Measurements from ENCODE around the gene KCNMA1. TPM values are rescaled to one million over a fixed set of nuclear protein-coding genes. Genes with fewer than 3 reads are reported as not detected.

KCNMA1 gene
- total RNA-seq, 8 experiments from 2014 or later = 4.3 to 81.4 (median 17.3) TPM

- Histone ChIP-seq H3K4me3 (no peak overlapping the region), H3K4me1 (replicated peaks in 1 of 2) (peaks cover 0 to 7% of the 10 kb centered on the region in 2 donors), H3K27ac (no peak overlapping the region)
- WGBS, 10 experiments = 60 to 100% (median 80%) methylated on average over 1 to 4 of the region's 9 CpGs; no CpG with 5 or more reads in 3 of the 10 experiments
- in situ Hi-C loops (cut with MboI; ENCODE audit: low pct_unique_long_range_greater_than_20kb in 2 of 9, low sequenced_read_pairs in 9 of 9, unreplicated experiment in 9 of 9) = no loop called here
- ATAC-seq (replicated peaks in 6 of 8) = no peak
Measured at GRCh38 chr10:77608281-77608680, 29.3 kb downstream of the KCNMA1 start.

DNA sequence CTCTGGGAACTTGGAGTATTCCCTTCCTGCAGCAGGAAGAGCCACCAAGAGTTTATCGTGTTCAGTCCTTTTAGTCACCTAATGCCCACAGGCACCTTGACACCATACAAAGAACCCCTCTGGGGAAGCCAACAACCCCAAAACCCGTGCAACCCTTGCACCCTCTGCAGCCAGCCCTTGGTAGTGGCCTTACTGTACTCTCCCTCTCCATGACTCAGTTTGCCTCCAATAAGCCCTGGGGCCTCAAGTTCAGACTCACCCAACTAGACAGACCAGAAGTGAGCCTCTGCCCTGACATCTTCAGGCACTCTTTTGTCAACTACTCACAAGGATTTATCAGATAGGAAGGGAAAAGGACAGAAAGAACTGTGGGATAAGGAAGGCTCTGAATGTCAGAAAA is 30.9 kb downstream of the KCNMA1 start:
- Histone ChIP-seq H3K27ac (no peak overlapping the region), H3K4me3 (no peak overlapping the region), H3K4me1 (replicated peaks in 1 of 2) (peaks cover 6 to 18% of the 10 kb centered on the region in 2 donors)
- 57 to 67% (median 57%) methylated on average over 1 to 2 of the region's 2 CpGs; no CpG with 5 or more reads in 7 of the 10 experiments for WGBS, 10 experiments
- ATAC-seq (replicated peaks in 6 of 8) = peak in 1 of 8 experiments; percentile 19
- in situ Hi-C loops (cut with MboI; ENCODE audit: low pct_unique_long_range_greater_than_20kb in 2 of 9, low sequenced_read_pairs in 9 of 9, unreplicated experiment in 9 of 9) = no loop called here

DNA sequence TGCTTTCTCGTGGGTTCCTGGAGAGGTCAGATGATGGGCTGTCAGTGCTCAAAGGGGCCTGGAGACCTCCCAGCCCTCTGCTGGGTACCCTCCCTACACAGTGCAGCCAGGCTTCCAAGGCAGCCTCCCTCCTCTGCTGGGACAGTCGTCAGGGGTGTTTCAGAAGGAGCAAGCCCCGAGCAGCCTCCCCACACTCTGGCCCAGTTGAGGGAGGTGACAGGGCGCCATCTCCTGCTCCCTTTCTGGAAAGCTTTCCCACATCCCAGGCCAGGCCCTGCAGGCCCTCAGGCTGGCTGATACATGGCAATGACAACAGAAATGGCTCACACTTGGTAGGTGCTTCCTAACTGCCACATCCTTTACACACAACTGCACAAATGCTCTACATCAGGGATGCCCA is 32.1 kb downstream of the KCNMA1 start:
- WGBS, 10 experiments = 33 to 80% (median 56%) methylated on average over 1 to 3 of the region's 4 CpGs; no CpG with 5 or more reads in 6 of the 10 experiments
- in situ Hi-C loops (cut with MboI; ENCODE audit: low pct_unique_long_range_greater_than_20kb in 2 of 9, low sequenced_read_pairs in 9 of 9, unreplicated experiment in 9 of 9) = no loop called here
- peaks cover 9 to 18% of the 10 kb centered on the region in 2 donors for H3K4me1 ChIP-seq (replicated peaks in 1 of 2)
- ATAC-seq (replicated peaks in 6 of 8) = peak; percentile 26 to 84 (median 62)
- H3K27ac ChIP-seq = no peak overlapping the region
- no peak overlapping the region for H3K4me3 ChIP-seq

- 60 to 100% (median 90%) methylated on average over 1 to 5 of the region's 6 CpGs; no CpG with 5 or more reads in 5 of the 10 experiments for WGBS, 10 experiments
- Histone ChIP-seq H3K27ac (no peak overlapping the region), H3K4me3 (no peak overlapping the region), H3K4me1 (replicated peaks in 1 of 2) (peaks cover 9 to 13% of the 10 kb centered on the region in 2 donors)
- in situ Hi-C loops (cut with MboI; ENCODE audit: low pct_unique_long_range_greater_than_20kb in 2 of 9, low sequenced_read_pairs in 9 of 9, unreplicated experiment in 9 of 9) = no loop called here
- peak in 3 of 8 experiments; percentile 7 to 21 (median 9) for ATAC-seq (replicated peaks in 6 of 8)
Measured at GRCh38 chr10:77604941-77605351, 32.7 kb downstream of the KCNMA1 start.

- in situ Hi-C loops (cut with MboI; ENCODE audit: low pct_unique_long_range_greater_than_20kb in 2 of 9, low sequenced_read_pairs in 9 of 9, unreplicated experiment in 9 of 9) = no loop called here
- H3K4me3 ChIP-seq = no peak overlapping the region
- no peak for ATAC-seq (replicated peaks in 6 of 8)
- H3K27ac ChIP-seq = no peak overlapping the region
- peaks cover 14 to 15% of the 10 kb centered on the region in 2 donors for H3K4me1 ChIP-seq (replicated peaks in 1 of 2)
- WGBS, 10 experiments = 33 to 86% (median 59%) methylated on average over 1 of the region's 1 CpG; no CpG with 5 or more reads in 6 of the 10 experiments
Measured at GRCh38 chr10:77604063-77604462, 33.5 kb downstream of the KCNMA1 start.

- ATAC-seq (replicated peaks in 6 of 8) = peak; percentile 26 to 86 (median 64)
- in situ Hi-C loops (cut with MboI; ENCODE audit: low pct_unique_long_range_greater_than_20kb in 2 of 9, low sequenced_read_pairs in 9 of 9, unreplicated experiment in 9 of 9) = no loop called here
- H3K4me1 ChIP-seq (replicated peaks in 1 of 2) = peaks cover 14 to 15% of the 10 kb centered on the region in 2 donors
- H3K27ac ChIP-seq = no peak overlapping the region
- no peak overlapping the region for H3K4me3 ChIP-seq
- 0 to 100% methylated on average over 1 of the region's 2 CpGs; no CpG with 5 or more reads in 8 of the 10 experiments for WGBS, 10 experiments
Measured at GRCh38 chr10:77603534-77603927, 34.1 kb downstream of the KCNMA1 start.

DNA sequence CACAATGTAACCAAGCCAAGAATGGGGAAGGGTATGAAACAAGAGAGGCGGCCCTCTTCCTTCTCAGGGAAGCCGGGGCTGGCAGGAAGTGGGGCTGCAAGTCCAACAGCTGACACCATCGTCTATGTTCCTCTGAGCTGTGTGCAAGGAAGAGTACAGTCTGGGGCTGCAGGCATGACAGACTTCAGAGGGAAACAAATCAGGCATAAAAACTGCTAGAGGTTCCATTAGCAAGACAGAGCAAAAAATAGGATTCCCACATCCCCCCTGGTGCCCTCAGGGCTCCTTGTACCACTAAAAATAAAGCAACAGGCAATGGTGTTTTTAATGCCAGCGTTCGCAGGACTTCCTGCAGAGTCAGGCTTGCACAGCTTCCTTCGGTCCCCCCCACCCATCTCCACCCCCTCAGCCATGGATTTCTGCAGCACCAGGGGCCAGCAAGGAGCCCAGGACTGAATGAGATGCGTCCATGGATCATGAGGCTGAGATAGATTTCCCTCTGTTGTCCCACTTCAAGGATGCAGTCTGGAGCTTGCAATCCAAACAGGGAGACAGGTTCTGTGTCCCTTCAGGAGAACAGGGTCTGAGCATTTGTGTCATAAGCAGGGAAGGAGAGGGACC is 34.6 kb downstream of the KCNMA1 start:
- H3K4me1 ChIP-seq (replicated peaks in 1 of 2) = peaks cover 14 to 15% of the 10 kb centered on the region in 2 donors
- H3K4me3 ChIP-seq = no peak overlapping the region
- WGBS, 10 experiments = 0 to 47% (median 20%) methylated on average over 1 to 5 of the region's 7 CpGs; no CpG with 5 or more reads in 5 of the 10 experiments
- H3K27ac ChIP-seq = no peak overlapping the region
- ATAC-seq (replicated peaks in 6 of 8) = peak in 7 of 8 experiments; percentile 6 to 61 (median 25)
- in situ Hi-C loops (cut with MboI; ENCODE audit: low pct_unique_long_range_greater_than_20kb in 2 of 9, low sequenced_read_pairs in 9 of 9, unreplicated experiment in 9 of 9) = no loop called here

DNA sequence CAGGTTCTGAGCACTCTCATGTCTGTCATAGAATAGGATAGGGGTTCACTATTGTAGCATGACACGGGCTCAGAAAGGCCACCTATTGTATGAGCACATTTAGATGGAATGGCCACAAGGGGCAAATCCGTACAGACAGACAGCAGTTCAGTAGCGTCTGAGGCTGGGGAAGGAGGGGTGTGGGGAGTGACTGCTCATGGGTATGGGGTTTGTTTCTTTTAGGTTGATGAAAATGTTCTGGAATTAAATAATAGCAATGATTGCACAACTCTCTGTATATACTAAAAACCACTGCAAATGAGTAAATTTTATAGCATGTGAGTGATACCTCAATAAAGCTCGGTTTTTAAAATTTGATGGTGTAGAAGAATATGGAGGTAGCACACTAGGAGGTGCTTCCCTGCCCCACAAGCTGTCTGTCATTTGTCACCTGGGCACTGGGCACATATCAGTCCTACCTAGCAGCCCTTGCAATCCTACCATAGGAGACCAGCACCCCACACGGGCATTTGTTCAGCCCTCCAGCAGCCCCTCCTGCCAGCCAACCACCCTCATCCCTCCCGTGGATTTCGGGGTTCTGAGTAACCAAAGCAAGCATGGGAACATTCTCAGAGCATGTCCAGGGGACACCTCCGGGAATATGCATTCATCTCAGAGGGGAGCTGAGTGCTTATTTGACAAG is 35.2 kb downstream of the KCNMA1 start:
- 59 to 100% (median 82%) methylated on average over 1 to 5 of the region's 8 CpGs; no CpG with 5 or more reads in 5 of the 10 experiments for WGBS, 10 experiments

DNA sequence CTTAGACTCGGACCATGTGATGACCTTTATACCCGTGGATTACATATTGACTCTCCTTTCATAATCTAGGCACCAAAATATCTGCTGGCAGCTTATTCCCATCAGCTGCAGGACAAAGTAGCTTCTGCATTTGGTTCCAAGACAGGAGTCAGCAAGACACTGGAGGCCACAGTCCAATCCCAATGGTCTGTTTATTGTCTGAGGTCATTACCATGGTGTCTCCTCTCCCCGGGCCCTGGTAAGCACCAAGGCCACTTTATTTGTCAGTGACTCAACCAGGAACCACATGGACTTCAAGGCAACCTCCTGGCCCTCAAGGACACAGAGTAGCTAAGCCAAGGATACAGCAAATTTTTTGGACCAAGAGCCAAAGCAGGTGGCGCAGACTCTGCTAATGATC is 36.1 kb downstream of the KCNMA1 start:
- in situ Hi-C loops (cut with MboI; ENCODE audit: low pct_unique_long_range_greater_than_20kb in 2 of 9, low sequenced_read_pairs in 9 of 9, unreplicated experiment in 9 of 9) = no loop called here
- no peak for ATAC-seq (replicated peaks in 6 of 8)
- H3K4me1 ChIP-seq (replicated peaks in 1 of 2) = peaks cover 14 to 15% of the 10 kb centered on the region in 2 donors
- H3K27ac ChIP-seq = no peak overlapping the region
- H3K4me3 ChIP-seq = no peak overlapping the region
- 59 to 100% (median 86%) methylated on average over 1 to 3 of the region's 4 CpGs for WGBS, 10 experiments

More for the DNA sequence above, 35.2 kb downstream of the KCNMA1 start:
- in situ Hi-C loops (cut with MboI; ENCODE audit: low pct_unique_long_range_greater_than_20kb in 2 of 9, low sequenced_read_pairs in 9 of 9, unreplicated experiment in 9 of 9) = no loop called here
- Histone ChIP-seq H3K4me3 (no peak overlapping the region), H3K27ac (no peak overlapping the region), H3K4me1 (replicated peaks in 1 of 2) (peaks cover 14 to 15% of the 10 kb centered on the region in 2 donors)
- no peak for ATAC-seq (replicated peaks in 6 of 8)

DNA sequence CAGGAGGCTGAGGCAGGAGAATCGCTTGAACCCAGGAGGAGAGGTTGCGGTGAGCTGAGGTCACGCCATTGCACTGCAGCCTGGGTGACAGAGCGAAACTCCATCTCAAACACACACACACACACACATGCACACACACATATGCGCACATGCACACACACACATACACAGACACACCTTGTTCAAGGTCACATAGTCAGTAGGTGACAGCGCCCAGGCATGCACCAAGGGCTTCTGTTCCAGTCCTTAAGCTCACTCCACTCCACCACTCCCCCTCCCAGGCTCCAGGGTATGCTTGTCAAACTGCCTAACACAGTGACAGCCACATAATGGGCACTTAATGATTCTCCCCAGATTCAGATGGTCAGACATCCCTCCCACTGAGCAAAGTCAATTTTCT is 37.0 kb downstream of the KCNMA1 start:
- WGBS, 10 experiments = 80 to 100% (median 88%) methylated on average over 2 to 4 of the region's 6 CpGs; no CpG with 5 or more reads in 7 of the 10 experiments
- ATAC-seq (replicated peaks in 6 of 8) = peak in 2 of 8 experiments; percentile 25 to 42
- Histone ChIP-seq H3K4me1 (replicated peaks in 1 of 2) (peaks cover 14 to 15% of the 10 kb centered on the region in 2 donors), H3K27ac (no peak overlapping the region), H3K4me3 (no peak overlapping the region)
- in situ Hi-C loops (cut with MboI; ENCODE audit: low pct_unique_long_range_greater_than_20kb in 2 of 9, low sequenced_read_pairs in 9 of 9, unreplicated experiment in 9 of 9) = no loop called here

DNA sequence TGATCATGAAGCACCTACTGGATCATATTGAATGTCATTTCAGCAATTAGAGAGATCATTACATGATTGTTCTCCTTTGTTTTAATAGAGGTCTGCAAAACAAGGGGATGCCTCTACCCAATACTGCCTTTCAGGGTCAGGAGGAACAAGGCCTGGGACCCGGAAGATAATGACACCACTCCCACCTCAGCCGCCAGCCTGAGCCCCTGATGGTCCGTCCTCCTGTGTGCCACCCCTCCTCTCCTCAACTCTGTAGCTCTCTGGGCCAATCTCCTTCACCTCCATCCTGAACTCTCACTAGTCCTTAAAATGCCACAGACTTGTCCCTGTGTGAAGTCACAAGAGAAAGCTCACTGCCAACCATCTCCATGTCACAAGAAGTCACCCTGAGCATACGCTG is 38.0 kb downstream of the KCNMA1 start:
- Histone ChIP-seq H3K27ac (no peak overlapping the region), H3K4me3 (no peak overlapping the region), H3K4me1 (replicated peaks in 1 of 2) (peaks cover 14 to 15% of the 10 kb centered on the region in 2 donors)
- no peak for ATAC-seq (replicated peaks in 6 of 8)
- WGBS, 10 experiments = 83 to 100% (median 99%) methylated on average over 1 to 4 of the region's 4 CpGs; no CpG with 5 or more reads in 6 of the 10 experiments
- in situ Hi-C loops (cut with MboI; ENCODE audit: low pct_unique_long_range_greater_than_20kb in 2 of 9, low sequenced_read_pairs in 9 of 9, unreplicated experiment in 9 of 9) = no loop called here

DNA sequence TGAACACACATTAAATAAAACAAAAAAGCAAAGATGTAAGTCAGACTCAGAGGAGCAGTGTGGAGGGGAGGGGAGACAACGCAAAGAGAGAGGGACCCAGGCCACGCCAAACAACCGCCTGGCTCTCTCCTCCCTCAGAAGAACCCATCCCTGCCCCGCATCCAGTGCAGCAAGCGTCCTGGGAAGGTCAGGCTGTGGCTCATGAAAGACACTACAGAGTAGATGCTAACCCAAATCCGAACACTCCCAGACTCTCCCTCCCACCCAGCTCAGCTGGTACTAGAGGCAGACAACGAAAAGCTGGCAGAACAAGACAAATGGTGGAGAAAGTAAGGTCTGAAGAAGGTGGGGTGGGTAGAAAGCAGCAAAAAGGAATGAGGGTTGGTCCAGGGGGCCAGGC is 39.0 kb downstream of the KCNMA1 start:
- H3K4me3 ChIP-seq = no peak overlapping the region
- H3K27ac ChIP-seq = no peak overlapping the region
- peaks cover 14 to 15% of the 10 kb centered on the region in 2 donors for H3K4me1 ChIP-seq (replicated peaks in 1 of 2)
- WGBS, 10 experiments = 33 to 80% (median 74%) methylated on average over 1 to 6 of the region's 7 CpGs; no CpG with 5 or more reads in 5 of the 10 experiments
- ATAC-seq (replicated peaks in 6 of 8) = no peak
- in situ Hi-C loops (cut with MboI; ENCODE audit: low pct_unique_long_range_greater_than_20kb in 2 of 9, low sequenced_read_pairs in 9 of 9, unreplicated experiment in 9 of 9) = no loop called here

GRCh38 chr10:77597560-77597959 is 40.0 kb downstream of the KCNMA1 start:
- H3K4me3 ChIP-seq = no peak overlapping the region
- in situ Hi-C loops (cut with MboI; ENCODE audit: low pct_unique_long_range_greater_than_20kb in 2 of 9, low sequenced_read_pairs in 9 of 9, unreplicated experiment in 9 of 9) = no loop called here
- H3K27ac ChIP-seq = no peak overlapping the region
- no peak for ATAC-seq (replicated peaks in 6 of 8)
- H3K4me1 ChIP-seq (replicated peaks in 1 of 2) = peaks cover 6 to 8% of the 10 kb centered on the region in 2 donors
